NK-92 (cell line): ENCODE data around the gene PADI4.
"Not testable (repeated sequence)": the region's sequence is repeated elsewhere in the genome, so short reads cannot be mapped to it uniquely, and the experiment has no call there.

Source experiments
- DNase-seq: peaks from one replicate; lab custom pipeline; 2025; ENCODE audit not compliant: unreplicated experiment; lab: John Stamatoyannopoulos, UW

PADI4 gene

DNA sequence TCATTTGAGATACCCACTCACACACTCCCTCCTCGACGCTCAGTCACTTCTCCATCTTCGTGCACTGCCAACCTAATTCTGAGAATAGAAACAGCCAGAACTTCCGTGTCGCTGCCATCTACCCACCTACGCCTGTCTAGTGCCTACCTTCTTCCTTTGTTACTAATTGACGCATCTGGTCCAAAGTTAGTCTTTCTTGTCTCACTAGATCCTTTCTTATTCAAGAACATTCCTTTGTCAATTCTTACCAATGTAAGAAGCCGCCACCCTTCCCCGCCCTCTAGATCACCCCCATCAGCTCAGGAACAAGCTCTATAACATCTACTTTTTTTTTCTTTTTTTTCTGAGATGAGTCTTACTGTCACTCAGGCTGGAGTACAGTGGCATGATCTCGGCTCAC lies 67.7 kb downstream of the PADI4 start:
- no peak for DNase-seq

DNA sequence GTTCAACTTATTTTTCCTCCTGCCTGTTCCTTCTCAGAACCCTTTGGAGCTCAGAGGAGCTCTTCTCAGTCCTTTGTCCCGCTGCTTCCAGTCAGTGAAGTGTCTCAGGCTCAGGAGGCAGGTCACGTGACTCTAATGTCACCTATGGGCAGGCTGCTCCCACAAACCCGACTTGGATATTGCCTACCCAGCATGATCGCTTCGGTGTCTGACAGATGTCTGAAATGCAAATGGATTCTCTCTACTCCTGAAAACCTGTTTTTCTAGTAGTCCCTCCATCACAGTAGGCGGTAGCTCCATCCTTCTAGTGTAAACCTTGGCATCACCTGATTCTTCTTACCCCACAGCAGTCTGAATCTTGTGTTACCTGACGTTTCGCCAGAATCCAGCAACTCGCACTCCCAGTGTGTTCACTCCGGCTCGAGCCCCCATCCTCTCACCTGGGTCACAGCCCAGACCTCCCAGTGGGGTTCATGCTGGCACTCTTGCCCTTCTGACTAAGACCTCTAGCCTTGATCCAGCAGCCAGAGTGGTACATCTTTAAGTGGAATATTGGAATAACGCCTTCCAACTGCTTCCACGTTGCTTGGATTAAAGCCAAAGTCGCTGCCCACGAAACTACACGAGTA lies 69.4 kb downstream of the PADI4 start:
- DNase-seq, result no peak

DNA sequence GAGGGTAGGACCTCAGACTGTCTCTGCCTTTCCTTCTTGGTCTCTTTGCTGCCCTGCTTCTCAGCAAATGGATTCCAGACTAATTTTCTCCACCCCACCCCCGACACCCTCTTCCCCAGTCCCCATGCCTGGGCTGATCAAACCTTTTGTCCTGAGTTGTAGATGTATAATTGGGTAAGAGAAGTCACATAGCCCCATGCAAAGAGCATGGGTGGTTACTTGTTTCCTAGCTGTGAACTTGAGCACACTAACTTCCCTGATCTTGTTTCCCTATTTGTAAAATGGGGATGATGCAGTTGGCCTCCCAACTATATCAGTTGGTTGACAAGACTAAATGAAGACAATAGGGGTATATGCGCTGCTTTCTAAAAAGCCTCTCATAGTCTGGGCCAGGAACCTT lies 73.2 kb downstream of the PADI4 start:
- DNase-seq, result no peak

DNA sequence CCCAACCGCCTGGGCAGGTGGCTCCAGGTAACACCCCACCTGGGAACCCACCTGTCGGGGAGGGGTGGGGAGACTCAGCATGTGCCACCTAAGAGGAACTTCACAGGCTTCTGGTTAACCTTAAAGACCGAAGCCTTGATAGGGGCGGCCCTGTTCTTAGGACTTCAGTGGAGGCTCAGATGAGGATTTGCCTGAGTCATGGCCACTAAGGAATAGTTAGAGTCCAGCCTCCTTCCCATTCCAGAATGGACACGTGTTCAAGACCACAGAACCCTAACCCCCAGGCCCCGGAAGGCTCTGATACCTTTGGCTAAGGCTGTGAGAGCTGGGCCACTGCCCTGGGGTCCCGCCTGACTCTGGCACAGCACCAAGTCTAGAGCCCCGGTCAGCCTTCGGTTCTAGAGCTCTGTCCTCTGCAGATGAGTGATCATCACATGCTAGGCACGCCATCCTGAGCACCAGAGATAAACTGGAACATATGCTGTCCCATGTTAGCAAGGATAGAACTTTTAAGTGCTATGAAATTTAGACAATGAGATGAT lies 84.3 kb downstream of the PADI4 start:
- DNase-seq, result no peak

DNA sequence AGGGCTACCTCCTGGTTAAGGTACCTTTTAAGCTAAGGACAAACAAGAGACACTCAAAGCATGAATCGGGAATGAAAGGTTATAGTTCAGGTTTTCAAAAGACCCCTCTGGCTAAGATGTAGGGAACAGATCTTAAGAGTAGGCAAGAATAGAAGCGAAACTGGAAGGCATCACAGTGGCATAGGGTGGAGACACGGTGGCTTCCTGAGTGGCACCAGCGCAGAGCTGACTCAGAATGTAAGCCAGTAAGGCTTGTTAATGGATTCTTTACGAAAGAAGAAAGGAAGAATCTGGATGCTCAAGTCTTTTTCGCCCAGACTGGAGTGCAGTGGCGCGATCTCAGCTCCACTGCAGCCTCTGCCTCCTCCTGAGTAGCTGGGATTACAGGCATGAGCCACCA lies 85.2 kb downstream of the PADI4 start:
- no peak for DNase-seq

DNA sequence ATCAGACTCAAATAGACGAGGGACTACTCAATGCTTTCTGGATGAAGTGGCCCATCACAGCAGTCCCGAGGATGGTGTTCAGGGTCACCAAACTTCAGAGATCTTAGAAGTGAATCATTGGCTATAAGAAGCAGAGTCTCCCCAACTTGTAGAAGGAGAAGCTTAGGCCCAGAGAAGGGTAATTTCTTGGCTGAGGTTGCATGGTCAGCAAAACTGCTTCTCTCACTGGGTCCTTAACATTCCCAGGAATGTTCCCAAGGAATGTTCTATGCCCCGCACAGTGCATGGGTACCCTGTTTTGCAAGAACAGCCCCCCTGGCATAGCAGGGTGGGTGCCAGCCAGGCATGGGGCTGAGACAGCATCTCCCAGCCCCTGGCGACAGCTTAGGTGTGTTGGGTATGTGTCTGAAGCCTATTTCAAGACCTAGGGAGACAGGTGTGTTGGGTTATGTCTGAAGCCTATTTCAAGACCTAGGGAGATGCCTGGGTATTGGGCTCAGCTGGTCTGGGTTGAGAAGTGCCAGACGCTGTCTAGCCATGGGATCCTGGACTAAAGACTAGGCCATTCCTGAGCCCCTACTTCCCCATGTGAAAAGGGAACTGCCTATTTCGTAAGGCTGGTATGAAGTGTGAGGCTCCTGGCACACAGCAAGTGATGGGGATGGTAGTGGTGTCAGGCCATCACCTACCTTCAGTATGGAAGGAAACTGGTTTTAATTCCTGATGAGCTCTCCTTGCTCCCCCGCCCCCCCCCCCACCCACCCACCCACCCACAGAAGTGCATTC lies 90.1 kb downstream of the PADI4 start:
- DNase-seq, result no peak

DNA sequence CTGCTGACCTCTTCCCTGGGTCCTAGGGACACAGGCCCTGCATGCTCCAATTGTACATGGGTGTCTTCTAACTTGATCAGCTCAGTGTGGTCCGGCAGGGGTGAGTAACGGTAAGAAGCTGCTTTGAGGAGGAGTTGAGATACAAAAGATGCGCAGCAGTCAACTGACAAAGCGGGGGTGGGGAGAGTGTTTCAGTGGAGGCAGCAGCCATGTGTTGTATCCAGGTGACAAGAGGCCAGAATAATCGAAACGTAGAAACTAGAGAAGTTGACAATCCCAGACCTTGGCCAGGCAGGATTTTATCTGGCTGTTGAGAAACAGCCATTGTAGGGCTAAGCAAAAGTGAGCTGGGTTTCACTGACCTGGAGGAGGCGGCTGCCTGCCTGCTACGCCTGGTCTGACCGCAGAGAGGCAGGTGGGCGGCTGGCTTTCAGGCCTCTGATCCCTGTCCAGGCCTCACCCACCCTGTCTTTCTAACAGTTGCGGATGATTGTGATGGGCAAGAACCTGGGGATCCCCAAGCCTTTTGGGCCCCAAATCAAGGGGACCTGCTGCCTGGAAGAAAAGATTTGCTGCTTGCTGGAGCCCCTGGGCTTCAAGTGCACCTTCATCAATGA lies 92.8 kb downstream of the PADI4 start:
- no peak for DNase-seq

DNA sequence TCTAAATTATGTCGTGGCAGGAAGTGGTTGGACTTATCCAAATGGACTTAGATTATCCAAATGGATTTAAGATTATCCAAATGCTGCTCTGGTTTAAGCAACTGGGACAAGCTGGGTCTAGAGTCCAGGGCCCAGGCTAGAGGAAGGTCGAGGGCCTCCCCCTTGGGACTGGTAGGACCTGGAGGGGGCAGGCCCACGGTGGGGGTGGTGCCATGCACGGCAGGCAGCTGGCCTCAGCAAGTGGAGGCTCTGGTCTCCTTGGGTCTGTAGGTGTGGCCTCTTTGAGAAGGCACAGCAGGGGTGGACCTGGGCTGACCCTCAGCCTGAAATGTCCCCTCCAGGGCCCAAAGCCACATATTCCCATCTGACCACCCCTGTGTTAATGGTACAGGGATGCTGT lies 93.8 kb downstream of the PADI4 start:
- DNase-seq, result no peak

DNA sequence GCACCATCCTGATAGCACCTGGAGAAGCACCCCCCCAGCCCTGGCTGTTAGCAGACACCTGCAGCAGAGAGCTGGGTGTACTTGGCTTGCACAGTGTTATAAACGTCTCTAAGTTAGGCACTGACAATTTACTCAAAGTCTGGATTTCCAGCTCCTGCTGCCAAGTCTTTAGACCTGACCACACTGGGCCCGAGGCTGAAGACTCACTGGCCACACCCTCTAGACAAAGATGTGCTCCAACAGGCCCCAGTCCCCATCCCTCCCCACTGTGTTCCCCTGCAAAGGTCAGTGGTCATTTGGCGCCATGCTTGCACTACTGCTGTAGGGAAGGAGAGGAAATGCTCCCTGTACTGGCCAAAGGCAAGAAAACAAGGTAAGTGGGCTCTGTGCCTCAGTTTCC lies 95.1 kb downstream of the PADI4 start:
- no peak for DNase-seq

DNA sequence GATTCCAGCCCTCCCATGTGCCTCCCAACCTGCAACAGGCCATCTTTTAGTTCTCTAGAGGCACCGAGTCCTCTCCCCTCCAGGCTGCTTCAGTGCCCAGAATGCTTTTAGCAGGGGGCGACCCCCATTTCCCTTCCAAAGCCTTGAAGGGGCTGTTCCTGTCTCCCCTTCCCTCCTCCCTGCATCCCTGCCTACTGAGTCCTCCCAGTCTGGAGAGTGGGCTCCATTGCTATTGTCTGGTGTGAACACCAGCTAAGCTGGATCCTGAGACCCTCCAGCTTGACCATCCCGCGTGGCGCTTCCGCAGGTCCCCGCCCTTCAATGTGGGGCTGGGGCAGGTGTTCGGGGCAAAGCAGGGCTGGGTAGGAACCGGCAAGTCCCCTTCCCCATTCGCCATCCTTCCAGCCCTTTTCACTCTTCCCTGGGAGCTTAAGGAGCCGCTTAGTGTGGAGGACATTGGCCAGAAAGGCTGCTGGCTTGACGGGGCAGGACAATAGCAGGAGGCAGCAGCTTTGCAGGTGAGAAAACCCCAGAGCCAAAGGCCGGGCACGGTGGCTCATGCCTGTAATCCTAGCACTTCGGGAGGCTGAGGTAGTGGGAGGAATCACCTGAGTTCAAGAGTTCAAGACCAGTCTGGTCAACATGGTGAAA lies 96.2 kb downstream of the PADI4 start:
- no peak for DNase-seq

DNA sequence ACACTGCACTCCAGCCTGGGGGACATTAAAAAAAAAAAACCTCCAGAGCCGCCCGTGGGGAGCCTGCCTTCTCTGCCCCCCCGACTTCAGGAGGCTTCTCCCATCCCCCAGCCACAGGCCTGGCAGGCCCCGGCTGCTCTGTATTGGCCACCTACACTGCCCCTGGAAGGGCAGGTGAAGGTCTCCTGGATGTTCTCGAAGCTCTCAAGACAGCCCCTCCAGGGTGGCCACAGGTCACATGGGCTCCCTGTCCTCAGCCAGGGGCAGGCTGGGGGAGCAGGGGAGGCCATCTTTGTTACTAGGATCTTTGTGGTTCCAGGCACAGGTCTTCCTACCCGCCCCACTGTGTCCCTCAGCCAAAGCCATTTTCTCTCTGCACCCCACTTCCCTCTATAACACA lies 96.8 kb downstream of the PADI4 start:
- DNase-seq, result no peak

DNA sequence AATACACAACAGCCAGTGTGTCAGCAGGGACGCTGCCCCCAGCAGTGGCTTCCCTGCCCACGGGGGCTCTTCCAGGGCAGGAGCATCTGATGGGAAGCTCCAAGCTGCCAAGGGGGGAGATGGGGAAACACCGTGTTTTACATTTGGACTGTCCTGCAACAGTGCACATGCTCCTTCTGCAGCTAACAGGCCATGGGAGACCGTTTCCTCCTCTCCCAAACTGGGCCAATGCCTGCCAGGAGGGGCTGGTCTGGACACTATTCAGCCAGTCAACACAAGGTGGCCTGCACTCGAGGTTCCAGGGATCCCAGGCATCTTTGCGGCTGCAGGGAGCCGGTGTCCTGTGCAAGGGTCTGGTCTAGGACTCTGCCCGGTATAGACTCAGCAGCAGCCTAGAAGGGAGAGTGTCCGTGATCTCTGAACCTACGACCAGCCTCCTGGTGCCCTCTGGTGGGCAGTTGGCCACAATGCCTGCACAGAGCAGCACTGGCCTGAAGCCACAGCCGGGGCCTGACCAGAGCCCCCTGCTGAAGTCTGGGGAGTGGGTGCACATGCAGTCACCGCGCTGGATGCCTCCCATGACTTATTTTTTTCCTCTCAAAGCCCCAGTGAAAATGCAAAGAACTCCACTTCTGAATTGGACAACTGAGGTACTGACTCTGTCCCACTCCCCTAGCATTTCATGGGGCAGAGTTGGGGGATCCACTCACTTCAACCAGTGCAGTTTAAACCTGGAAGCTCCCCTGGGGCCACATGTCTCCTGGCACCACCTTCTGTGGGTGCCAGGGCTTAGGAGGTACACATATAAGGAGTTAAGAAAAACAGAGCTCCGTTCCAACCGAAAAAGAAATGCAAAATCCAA lies 98.1 kb downstream of the PADI4 start:
- no peak for DNase-seq

DNA sequence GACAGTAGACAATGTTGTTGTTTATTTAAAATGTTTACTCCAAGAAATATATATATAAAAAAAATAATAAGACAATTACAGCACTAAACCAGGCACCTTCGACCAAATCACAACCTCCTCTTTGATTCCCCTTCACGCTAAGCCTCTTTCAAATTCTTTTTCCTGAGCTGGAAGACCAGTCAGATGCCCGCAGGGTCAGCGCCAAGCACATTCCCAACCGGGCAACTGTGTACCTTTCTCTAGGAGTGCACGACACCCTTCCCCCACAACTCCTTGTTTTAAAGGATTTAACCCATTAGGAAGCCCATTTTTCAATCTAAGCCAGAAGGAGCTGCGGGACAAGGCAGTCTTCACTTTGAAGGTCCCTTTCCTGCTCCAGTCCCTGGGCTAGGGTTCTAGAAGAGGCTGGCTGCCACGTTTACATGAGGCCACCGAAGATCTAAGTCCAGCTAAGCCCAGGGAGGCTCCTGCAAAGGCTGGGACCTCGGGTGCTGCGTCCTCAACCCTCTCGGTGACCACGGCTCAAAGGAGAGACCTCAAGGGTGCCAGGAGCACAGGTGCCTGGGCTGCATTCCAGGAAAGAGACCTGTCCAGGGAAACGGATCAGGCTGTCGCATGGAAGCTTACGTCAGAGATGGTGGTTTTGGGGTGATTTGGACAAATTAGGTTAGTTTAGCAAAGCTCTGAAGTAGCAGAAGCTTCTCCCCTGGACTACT lies 98.9 kb downstream of the PADI4 start:
- DNase-seq, result not testable (repeated sequence)

DNA sequence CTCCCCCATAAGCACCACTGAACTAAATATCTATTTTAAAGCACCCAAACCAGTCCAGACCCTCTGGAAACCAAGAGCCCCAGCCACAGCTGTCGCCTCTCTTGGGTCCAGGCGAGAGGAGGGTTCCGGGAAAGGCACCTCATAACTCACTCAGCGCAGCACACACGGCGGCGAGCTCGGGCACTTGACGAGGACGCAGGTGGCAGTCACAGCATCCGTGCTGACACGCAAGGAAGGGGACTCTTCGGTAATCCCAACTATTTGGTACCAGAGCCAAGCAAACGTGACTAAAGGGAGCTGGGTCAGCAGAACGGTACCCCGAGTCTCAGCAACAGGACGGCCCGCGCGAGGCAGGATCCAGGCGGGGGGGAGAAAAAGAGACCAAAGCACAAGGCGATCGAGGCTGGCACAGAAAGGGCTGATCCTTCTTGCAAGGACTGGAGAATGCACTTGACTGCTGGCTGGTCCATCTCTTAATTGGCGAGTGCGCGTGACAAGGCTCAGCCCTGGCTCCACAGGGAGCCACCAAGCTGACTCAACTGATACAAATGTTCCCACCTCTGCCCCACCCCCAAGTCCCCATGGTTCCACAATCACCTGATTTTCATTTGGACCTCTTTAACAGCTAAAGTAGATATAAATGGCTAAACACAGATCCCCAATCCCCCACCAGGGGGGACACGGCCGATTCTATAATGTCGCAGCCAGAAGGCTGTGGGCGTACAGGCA lies 100.0 kb downstream of the PADI4 start:
- DNase-seq, result not testable (repeated sequence)

DNA sequence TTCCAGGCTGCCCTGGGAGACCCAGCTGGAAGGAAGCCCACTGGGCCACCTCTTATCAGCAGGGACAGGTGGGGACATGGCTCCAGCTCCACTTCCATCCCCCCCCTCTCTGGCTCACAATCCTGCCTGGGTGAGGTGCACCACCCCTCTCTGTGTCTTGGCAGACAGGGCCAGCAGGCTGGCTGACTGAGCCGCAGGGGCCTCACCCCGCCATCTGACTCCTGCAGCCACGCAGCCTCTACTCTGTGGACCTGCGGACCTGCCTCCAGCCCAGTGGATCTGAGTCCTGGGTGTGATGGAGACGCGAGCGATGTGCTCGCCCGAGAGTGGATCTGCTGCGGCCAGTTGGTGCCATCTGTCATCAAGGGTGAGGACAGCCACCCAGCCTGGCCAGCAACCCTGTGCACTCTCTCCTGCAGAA lies 101.4 kb downstream of the PADI4 start:
- DNase-seq, result no peak

DNA sequence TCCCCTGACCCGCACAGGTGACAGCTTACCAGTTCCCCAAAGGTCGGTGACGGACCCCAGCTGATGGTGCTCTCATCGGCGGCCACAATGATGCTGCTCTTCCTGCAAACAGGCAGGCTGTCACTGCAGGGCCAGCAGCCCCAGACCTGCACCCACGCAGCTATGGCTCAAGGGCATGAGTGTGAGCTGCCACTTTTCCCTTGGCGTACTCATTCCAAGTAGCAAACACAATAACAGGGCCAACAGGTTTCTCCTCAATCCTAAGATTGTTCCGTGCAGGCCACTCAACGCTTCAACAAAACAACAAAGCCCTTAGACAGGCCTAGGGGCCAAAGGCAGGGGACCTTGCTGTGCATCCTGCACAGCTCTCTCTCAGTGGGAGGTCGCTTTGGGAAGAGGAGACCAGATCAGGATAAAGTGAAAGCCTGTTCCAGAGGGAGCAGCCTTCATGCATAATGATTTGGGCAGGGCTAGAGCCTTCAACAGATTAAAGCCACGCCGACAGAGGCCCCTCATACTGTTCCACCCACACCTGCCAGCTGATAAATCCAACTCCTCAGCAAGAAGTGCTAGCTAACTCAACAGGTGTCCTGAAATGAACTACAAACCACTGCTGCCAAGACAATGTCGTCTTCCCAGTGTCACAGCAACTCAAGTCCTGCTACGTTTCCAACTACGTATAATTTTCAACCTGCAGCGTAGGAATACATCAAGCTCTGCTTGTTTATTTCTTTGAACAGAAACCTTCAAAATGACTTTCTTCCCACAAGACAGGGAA lies 104.3 kb downstream of the PADI4 start:
- no peak for DNase-seq
